Measurements from ENCODE around the gene ATAD2B. TPM values are rescaled to one million over a fixed set of nuclear protein-coding genes. Genes with fewer than 3 reads are reported as not detected.

ATAD2B gene
- total RNA-seq, 1 donor from 2014 or later = 24.0 TPM

DNA sequence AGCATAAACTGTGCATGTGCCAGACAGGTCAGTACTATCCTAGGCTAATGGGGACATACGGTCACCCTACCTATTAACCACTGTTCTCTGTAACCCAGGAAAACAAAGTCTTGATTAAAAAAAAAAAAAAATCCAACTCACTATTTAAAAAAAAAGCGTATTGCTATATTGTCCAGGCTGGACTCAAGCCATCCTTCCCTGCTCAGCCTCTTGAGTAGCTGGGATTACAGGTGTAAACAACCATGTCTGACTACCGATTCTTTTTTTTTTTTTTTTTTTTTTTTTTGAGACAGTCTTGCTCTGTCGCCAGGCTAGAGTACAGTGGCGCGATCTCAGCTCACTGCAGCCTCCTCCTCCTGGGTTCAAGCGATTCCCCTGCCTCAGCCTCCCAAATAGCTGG, 11.6 kb downstream of the ATAD2B start:
- no peak for DNase-seq (ENCODE audit: low spot score)

DNA sequence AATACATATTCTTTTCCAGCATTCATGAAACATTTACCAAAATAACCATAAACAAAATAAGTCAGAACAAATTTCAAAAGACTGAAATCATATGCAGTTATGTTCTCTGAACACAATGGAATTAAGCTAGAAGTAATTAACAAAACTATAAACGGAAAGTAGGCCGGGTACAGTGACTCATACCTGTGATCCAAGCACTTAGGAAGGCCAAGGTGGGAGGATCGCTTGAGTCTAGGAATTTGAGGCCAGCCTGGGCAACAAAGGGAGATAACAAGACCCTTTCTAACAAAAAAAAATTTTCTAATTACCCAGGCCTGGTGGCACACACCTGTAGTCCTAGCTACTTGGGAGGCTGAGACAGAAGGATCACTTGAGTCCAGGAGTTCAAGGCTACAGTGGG, 14.9 kb downstream of the ATAD2B start:
- no peak for DNase-seq (ENCODE audit: low spot score)

DNA sequence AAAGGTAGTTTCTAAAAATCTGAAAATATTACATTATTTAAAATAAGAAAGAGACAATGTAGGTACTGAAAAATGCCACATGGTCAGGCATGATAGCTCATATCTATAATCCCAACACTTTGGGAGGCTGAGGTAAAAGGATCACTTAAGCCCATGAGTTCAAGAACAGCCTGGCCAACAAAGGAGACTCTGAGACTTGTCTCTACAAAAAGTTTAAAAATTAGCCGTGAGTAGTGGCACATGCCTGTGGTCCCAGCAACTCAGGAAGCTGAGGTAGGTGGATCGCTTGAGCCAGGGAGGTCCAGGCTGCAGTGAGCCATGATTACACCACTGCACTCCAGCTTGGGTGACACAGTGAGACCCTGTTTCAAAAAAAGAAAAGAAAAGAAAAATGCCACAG, 21.8 kb downstream of the ATAD2B start:
- DNase-seq (ENCODE audit: low spot score) = no peak

DNA sequence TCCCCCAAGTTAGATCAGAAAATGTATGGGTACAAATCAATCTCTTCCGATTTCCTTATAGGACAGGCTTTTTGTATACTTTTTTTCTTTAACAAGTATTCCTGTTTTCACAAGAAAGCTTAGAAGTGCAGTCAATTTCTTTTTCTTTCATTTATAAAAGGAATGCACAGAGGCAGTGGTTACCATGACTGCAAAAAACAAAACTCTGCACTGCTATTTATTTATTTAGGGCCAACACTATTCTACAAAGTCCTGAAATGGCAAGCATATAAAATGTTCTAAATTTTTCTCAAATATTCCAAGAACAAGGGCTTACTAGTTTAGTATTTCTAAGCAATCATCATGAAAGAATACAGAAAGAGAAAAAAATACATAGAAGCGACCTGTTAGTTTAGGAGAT, 22.2 kb downstream of the ATAD2B start:
- DNase-seq (ENCODE audit: low spot score) = no peak

DNA sequence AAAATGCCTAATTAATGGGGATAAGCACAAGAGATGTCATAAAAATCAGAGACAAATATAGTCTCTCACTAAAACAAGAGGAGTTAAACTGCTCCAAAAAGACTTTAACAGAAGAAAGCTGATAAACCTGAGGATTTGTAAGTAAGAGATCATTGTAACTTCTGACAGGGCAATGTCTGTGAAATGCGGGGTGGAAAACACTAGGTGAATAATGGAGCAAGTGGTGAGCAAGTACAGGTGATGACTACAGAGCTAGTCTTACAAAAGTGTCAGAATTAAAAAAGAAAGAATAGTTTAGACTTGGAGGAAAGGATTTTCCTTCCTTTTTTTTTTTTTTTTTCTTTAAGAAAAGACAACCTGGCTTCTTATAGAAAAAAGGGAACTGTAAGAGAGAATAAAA, 22.7 kb downstream of the ATAD2B start:
- no peak for DNase-seq (ENCODE audit: low spot score)

DNA sequence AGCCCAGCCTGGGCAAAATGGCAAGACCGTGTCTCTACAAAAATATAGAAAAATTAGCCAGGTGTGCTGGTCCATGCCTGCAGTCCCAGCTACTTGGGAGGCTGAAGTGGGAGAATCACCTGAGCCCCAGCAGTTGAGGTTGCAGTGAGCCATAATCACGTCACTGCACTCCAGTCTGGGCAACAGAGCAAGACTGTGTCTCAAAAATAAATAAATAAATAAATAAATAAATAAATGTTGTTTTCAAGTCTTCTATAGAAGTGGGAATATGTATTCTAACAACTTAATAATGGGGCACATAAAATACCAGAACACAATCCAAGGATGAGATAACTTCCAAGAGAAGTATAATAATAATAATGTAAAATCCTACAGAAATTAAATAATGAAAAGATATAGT, 23.9 kb downstream of the ATAD2B start:
- DNase-seq (ENCODE audit: low spot score) = no peak

DNA sequence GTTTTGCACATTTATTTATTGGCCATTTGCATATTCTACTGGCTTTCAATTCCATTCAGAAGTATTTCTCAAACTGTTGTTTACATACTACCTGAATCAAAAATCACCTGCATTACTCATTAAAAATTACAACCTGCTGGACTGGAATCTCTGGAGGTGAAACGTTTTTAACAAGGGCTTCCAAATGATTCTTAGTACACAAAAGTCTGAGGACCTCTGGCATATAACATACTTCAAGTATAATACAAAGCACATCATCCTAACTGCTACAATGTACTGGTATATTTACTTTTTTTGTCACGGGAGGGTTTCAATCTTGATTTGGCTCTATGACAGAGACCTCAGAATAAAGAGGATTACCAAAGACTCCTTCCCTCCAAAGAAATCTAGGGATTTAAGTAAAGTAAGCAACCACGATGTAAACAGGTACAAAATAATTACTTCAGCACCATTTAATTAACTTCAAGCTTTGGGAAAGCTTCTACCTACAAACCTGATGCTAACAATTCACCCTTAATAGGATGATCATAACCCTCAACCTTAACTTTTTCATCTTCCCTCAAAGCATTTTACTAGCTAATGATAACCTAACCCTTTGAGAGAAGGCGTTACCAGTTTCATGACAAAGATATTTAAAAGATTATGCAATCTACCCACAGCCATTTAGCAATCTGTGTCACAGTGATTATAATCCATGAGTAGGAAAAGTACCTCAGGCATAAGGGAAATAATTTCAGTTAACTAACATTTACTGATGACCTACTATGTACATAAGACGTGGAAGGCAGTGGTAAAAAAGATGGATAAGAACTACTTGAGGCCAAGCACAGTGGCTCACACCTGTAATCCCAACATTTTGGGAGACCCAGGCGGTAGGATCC, 24.7 kb downstream of the ATAD2B start:
- no peak for DNase-seq (ENCODE audit: low spot score)

DNA sequence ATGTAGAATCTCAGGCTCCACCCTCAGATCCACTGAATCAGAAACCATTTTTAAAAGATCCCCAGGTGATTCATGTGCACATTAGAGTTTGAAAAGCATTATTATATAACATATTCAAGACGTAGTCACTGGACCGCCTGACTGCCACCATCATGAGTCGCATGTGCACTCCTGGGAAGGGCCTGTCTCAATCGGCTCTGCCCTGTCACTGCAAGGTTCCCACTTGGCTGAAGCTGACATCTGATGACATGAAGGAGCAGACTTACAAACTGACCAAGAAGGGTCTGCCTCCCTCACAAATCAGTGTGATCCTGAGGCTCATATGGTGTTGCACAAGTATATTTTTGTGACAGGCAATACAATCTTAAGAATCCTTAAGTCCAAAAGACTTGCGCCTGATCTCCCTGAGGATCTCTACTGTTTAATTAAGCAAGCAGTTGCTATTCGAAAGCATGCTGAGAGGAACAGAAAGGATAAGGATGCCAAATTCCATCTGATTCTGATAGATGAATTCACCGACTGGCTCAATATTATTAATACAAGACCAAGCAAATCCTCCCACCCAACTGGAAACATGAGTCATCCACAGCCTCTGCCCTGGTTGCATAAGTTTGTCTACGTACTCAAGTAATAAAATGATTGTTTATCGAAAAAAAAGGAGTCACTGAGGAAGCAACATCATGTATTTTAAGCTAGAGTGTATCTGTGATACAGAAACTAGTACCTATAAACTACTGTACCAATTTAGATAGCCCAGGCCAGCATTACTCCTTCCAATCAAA, 26.2 kb downstream of the ATAD2B start:
- DNase-seq (ENCODE audit: low spot score) = no peak

DNA sequence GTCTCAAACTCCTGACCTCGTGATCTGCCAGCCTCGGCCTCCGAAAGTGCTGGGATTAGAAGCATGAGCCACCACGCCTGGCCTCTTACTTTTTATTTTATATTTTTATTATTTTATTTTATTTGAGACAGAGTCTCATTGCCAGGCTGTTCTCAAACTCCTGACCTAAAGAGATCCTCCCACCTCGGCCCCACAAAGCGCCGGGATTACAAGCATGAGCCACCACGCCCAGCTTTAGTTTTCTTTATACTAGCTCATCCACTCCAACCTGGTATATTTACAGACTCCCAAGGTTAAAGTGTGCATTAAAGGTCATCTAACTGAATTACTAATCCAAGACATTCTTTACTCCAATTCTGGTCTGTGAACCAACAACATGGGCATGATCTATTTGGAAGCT, 26.8 kb downstream of the ATAD2B start:
- no peak for DNase-seq (ENCODE audit: low spot score)

DNA sequence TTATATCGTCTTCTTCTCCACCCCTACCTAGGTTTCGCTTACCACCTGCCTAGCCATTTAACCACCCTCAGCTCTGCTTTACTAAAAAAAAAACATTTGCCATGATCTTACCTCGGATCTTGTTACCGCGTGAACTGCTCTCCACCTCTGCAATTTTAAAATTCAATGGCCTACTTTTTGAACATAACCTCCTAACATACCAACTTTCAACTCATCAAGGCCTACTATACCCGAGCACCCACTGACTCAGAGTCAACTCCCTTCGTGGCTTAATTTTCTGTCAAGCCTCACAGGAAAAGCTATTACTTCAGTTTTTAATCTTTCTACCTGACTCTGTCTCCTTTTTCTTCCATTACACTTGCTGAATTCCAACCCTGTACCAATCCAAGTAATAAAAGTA, 55.7 kb downstream of the ATAD2B start:
- DNase-seq (ENCODE audit: low spot score) = no peak

DNA sequence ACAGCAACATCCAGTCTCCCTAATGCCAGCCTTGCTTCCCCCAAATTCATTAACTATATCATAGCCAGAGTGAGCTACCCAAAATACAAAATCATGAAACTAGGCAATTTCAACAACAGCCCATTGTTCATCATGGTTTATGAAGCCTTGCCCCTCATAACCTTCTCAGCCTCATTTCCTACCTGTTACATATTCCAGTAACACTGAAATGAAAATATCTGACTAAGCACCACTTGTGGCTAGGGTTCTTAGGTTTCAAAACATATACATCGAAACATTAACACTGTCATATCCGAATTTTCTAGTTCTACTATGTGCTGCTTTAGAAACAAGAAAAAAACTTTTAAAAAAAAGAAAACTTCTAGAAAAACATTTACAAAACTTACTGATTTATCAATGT, 59.5 kb downstream of the ATAD2B start:
- DNase-seq (ENCODE audit: low spot score) = no peak

DNA sequence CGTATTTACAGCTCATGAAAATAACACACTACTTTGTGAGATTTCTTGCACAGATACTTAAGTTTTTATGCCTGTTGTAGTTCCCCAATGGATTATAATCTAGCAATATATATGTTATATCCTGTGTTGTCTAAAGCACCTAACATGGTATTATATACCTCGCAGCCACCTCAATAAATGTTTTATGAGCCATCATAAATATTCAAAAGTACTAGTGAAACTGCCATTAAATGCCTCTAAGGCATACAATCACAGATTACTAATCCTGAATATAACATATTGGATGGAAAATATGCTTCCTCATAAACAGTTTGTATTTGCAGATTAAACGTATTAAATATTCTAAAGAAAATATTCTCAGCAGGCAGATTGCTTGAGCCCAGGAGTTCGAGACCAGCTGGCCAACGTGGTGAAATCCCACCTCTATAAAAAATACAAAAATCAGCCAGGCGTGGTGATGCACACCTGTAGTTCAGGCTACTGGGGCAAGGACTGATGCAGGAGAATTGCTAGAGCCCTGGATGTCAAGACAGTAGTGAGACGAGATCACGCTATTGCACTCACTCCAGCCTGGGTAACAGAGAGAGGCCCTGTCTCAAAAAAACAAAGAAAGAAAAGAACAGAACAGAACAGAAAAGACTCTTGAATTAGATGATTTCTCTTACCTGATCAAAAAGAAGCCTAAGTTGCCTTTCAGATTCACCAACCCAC, 64.1 kb downstream of the ATAD2B start:
- DNase-seq (ENCODE audit: low spot score) = no peak

DNA sequence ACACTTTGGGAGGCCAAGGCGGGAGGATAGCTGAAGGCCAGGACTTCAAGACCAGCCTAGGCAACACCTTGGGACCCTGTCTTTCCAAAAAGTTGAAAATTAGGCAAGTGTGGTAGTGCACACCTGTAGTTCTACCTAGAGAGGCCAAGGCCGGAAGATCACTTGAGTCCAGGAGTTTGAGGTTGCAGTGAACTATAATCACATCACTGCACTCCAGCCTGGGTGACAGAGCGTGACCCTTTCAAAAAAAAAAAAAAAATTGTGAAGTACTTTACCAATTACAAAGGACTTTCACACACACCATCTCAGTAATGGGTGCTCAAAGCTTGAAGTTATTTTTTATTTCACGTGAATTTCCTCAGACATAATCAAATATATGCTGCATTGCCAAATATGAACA, 65.0 kb downstream of the ATAD2B start:
- no peak for DNase-seq (ENCODE audit: low spot score)

DNA sequence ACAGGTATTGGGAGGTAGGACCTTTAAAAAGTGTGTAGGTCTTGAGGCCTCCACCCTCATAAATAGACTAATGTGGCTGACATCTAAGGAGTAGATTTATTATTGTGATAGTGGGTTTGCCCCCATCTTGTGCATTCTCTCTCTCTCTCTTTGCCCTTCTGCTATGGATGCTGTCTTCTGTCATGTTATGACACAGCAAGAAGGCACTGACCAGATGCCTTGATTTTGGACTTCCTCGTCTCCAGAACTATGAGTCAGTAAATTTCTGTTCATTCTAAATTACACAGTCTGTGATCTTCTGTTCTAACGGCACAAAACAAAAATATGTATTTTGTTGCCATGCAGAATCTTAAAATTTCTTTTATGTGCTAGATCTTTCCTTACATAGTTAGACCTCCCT, 66.9 kb downstream of the ATAD2B start:
- DNase-seq (ENCODE audit: low spot score) = no peak

DNA sequence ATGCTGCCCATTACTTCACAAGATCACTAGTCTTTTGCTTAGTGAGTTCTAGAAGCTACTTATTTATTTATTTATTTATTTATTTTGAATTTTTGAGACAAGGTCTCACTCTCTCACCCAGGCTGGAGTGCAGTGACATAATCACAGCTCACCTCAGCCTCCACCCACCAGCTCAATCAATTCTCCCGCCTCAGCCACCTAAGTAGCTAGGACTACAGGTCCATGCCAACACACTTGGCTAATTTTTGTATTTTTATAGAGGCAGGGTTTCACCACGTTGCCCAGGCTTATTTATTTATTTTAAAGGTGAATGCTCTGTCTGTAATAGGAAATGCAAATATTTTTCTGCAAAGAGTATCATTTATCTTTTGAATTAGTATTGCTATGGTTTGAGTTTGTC, 67.7 kb downstream of the ATAD2B start:
- no peak for DNase-seq (ENCODE audit: low spot score)

DNA sequence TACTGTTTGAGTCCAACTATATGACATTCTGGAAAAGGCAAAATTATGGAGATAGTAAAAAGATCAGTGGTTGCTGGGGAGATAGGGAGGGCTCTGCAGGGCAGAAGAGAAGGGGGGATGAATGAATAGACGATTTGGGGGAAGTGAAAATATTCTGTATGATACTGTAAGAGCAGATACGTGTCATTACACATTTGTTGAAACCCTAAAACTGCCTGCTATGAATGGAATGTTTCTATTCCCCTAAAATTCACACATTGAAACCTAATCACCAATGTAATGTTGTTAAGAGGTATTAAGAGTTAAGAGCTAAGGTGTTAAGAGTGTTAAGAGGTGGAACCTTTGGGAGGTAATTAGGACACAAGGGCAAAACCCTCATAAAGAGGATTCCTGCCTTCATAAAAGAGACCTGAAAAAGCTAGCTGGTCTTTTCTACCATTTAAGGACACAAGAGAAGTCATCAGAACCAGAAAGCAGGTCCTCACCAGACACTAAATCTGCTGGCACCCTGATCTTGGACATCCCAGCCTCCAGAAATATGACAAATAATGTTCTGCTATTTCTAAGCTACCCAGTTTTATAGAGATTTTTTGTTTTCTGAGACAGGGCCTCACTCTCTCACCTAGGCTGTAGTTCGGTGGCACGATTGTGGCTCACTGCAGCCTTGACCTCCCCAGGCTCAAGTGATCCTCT, 76.2 kb downstream of the ATAD2B start:
- DNase-seq (ENCODE audit: low spot score) = no peak

DNA sequence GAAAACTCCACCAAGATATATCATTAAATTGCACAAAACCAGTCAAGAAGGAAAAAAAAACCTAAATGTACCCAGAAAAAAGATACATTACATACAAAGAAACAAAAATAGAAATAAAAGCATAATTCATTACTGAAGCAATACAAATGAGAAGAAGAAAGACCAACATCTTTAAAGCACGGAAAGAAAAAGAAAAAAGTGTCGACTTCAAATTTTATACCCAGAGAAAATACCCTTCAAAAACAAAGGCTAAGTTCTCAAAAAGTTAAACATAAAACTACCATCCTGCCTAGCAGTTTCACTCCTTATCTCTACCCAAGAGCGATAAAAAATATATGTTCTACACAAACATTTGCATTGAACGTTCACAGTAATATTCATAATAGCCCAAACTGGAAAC, 82.0 kb downstream of the ATAD2B start:
- DNase-seq (ENCODE audit: low spot score) = no peak

DNA sequence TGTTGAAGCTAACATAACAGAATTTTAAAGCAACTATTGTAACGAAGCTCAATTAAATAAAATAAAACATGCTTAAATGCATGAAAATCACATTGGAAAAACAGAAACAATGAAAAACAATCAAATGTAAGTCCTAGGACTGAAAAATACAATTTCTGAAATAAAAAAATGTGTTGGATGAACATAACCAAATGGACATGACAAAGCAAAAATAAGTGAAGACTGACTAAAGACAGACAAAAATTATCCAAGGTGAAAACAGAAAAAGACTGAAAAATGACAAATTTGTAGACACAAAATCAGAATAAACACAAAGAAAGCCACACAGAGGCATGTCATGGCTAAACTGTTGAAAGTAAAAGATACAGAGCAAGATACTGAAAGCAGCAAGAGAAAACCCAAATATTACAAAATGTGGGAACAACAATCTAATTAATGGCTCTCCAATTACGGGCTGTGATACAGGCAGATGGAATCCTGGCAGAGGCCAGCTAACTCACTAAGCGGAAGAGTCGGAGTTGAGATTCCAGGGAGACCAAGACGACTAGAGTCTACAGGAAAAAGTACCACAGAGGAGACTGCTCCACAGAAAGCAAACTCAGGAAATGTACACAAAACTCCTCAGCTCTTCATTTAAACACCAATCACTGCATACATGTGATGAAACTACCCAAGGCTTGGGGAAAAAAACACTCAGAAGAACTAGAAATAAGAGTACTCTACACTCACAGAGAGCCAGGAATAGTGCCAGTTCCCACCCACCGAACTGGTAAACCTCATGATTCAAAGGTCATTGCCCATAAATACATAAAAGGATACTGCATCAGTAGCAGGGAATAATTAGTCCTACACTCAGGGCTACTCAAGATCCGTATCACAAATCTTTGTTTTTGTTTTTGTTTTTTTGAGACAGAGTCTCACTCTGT, 83.6 kb downstream of the ATAD2B start:
- DNase-seq (ENCODE audit: low spot score) = no peak

DNA sequence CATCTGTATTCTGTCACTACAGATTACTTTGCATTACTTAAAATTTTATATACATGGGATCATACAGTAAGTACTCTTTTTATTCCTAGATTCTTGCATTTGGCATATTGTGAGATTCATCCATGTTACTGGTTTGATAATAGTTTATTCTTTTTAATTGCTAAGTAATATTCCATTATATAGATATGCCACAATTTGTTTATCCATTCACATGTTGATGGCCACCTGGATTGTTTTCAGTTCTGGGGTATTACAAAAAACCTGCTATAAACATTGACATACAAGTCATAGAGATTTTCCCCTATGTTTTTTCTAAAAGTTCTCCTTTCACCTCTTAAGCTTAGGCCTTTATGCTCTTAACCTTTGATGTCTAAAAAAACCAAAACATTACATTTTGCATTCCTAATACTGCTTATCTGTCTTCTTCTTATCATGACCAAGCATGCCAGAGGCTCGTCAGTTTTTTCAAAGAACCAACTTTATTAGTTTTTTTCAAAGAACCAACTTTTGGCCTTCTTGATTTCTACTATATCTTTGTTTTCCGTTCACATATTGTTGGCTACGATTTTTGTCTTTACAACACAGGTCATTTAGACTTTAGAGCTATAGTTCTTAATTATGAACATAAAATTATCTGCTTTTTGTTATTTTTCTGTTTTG, 86.9 kb downstream of the ATAD2B start:
- DNase-seq (ENCODE audit: low spot score) = no peak

DNA sequence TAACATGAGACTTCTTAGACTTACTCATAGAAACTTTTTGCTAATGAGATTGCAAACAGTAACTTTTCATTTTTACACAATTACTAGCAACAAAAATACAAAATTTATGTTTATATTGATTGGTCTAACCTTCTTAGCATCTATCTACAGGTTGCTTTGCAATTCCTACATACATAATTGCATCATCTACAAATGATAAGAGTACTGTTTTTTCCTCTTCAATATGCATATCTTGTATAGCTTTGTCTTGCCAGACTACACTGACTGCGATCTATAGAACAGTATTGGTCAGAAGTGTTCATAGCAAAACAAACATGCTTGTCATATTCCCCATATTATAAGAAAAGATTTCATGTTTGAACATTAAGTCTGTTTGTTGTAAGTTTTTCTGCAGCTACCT, 87.9 kb downstream of the ATAD2B start:
- DNase-seq (ENCODE audit: low spot score) = no peak
